Skeletal muscle cell (primary cell): ENCODE data around the gene ATP2B1.
A peak's percentile ranks its signal among the peaks of the same experiment; 100 is the strongest.

ENCODE experiments used
- DNase-seq: peaks from one replicate; pipeline ENCODE4 v3.0.0-alpha.2; 2010; ENCODE audit warnings: low read depth
- H3K4me3 ChIP-seq: 2 replicates; pipeline ENCODE4 v1.5.1; 2011; ENCODE audit warnings: low read depth, mild to moderate bottlenecking, control low read depth, low read length, moderate library complexity

ATP2B1 gene

DNA sequence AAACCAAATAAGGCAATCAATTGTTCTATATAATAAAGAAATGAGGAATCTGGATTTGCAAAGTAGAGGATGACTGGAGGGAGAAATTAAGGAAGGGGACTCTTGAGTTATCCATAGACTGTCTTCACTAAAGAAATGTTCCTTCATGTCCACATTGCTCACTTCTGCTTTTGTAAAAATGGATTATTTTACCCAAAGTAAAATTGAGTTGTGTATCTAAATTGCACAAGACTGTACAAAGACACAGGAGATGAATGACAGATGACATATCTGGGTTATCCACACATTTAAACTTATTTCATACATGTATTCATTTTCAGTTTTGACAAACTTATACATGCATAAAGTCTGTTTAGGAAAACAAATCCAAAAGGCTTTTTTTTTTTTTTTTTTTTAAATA lies 11.3 kb downstream of the ATP2B1 start:
- H3K4me3 ChIP-seq, result no peak overlapping the region
- no peak for DNase-seq

DNA sequence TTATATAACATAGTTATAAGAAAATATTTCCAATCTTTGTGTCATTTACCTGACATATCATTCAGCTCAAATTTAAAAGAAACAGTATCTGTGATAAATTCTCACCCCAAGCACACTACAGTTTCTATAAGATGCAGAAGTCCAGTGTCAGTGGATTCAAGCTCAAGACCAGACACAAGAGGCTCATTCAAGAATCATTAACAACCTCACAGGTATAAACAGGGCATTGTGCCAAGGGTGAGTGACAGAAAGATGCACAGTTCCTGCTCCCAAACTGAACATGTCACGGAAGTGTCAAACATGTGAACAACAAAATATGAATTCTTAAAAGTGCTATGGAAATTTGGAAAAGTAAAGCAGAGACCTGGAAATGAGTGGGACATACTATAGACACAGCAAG lies 12.8 kb downstream of the ATP2B1 start:
- no peak overlapping the region for H3K4me3 ChIP-seq
- DNase-seq, result no peak

DNA sequence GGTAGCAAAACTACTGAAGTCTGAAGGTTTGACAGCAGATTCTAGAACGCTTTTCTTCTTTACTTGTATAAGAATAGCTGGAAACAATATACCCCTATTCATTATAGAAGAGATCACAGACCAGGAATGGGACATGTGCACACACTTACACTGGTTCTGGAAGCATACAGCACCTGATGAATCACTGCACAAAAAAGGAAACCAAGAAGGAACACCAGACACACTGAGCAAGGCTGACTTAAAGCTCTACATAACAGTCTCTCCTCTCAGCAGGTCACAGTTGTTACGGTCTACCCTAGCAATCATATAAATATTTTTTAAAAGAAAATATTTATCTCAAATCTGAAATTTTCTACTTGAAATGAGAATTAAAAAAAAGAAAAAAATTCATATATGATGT lies 13.5 kb downstream of the ATP2B1 start:
- no peak overlapping the region for H3K4me3 ChIP-seq
- peak; percentile 41 for DNase-seq

DNA sequence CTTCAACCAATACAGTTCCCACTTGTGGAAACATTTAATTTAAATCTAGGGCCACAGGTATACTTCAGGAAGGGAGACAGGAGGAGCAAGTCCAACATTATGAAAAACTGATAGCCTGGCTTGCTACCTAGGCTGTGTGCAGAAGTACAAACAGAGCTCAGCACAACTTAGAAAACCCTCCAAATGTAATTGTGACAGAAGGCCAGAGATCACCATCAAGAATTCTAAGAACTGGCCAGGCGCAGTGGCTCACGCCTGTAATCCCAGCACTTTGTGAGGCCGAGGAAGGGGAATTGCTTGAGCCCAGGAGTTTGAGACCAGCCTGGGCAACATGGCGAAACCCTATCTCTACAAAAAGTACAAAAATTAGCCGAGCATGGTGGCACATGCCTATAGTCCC lies 14.1 kb downstream of the ATP2B1 start:
- no peak for DNase-seq
- H3K4me3 ChIP-seq, result no peak overlapping the region

DNA sequence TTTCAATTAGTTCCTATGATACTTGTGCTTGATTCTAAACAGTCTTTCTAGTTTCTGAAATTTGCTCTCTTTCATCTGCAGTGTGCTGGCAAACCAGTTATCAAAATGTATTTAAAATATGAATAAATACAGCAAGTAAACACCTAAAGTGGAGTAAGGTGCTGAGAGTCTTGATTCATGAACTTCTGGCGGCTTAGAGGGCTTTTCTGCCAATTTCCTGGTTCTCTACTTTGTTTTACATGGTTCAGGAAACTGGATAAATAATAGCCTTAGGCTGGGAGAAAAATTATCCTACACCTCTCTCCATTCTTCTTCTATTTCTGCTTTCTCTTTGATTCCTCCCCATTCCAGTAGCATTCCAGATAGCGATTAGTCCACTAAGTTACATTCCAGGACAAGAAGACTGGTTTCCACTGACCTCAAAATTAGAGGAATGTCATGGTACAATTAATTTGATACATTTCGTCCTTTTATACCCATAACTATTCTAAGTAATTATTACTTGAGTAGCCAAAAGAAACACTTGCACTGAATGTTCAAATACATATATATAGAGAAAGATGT lies 14.9 kb downstream of the ATP2B1 start:
- DNase-seq, result no peak
- no peak overlapping the region for H3K4me3 ChIP-seq

DNA sequence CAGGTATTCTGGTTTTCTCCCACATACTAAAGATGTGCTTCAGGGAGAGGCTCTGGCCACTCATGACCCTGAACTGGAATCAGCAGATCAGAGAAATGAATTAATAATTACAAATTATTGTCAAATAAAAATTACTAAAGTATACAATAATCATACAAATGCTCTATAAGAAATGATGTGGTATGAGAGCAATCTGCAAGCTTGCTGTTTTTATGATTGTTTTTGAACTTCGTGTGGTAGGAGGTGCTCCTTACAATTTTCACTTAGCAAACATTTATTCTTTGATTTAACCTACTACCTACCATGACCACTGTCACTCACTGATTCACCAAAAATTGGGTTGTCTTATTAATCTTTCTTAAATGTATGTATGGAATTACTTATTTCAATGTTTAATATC lies 16.2 kb downstream of the ATP2B1 start:
- H3K4me3 ChIP-seq, result no peak overlapping the region
- no peak for DNase-seq

DNA sequence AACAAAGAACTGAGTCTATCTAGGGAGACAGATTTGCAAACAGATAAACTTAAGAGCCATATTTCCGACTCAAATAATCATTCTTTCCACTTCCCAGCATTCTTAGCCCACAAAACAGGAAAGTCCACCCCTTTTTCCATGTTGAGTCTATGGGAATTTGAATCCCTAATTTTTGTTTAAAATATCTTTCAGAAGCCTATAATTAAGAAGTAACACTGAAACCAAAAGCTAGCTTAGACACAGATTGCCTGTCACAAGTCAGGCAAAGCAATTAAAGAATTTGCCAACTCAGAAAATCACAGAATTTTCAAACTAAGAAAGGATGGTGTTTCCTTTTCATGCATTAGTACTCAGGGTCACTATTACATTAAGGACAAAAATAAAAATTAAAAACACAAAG lies 17.0 kb downstream of the ATP2B1 start:
- no peak overlapping the region for H3K4me3 ChIP-seq
- no peak for DNase-seq

DNA sequence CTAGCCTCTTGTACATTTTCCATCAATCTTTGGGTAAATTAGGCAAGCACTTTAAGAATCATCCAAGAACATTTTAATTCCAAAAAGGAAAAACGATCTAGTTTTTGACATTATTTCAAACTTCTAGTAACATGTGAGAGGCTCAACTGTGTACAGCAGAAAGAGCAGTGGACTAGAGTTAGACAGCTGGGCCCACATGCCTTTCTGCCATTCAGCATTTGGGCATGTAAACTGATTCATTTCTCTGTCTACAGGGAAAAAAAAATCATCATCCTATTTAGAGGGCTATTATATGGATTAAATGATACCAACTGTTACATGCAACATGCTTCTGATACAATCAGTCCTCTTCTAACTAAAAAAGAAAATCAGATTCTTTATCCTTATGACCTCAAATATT lies 17.7 kb downstream of the ATP2B1 start:
- no peak overlapping the region for H3K4me3 ChIP-seq
- no peak for DNase-seq

DNA sequence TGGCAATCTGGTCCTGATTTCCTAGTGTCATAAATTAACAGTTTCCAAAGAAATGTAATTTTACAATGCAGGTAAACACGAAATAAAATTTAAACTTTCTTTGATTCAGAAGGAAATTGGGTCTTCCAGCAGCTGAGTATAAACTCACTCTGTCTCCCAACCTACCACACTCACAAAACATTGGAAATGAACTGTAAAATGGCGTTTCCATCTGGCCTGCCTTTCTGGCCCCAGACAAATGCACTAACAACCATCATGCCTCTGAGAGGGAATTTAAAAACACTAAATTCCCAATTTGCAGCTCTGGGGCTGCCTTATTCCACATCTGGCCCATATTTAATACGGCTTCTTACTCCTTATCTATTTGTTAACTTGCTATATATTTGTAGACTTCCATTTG lies 19.3 kb downstream of the ATP2B1 start:
- H3K4me3 ChIP-seq, result no peak overlapping the region
- DNase-seq, result no peak

DNA sequence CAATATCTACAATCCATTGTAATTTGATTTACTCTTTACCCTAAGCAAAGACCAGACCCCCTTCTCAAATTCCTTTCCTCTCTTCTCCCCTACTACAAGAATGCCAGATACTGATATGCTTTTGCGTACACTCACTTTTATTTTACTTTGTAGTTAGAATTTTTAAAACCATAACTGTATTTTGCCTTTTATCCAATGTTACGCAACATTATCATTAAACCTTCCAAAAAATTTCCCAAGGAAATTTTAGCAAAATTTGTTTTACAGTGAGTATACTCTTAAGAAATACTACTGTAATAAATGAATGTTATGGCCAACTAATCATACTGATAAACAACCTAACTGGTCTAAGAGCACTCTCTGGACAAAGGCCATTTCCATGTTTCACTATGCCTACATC lies 22.3 kb downstream of the ATP2B1 start:
- no peak for DNase-seq
- no peak overlapping the region for H3K4me3 ChIP-seq

DNA sequence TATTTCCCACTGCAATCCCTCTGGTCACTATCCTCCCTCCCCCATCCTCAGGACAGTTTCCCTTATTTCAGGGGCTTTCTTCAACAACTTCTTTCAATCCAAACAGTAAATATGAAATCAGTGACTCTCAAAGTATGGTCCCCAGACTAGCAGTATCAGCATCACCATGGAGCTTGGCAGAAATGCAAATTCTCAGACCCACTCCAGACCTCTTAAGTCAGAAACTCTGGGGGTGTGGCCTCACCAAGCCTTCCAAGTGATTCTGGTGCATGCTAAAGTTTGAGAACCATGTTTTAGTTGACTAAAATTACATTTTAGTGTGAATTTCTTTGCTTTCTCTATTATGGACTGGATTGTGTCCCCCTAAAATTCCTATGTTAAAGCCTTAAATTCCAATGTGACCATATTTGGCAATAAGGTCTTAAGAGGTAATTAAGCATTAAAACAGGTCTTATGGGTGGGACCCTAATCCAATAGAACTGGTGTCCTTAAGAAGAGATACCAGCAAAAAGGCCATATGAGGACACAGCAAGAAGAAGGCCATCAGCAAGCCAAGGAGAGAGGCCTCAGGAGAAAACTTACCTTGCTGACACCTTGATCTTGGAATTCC lies 23.2 kb downstream of the ATP2B1 start:
- no peak for DNase-seq

DNA sequence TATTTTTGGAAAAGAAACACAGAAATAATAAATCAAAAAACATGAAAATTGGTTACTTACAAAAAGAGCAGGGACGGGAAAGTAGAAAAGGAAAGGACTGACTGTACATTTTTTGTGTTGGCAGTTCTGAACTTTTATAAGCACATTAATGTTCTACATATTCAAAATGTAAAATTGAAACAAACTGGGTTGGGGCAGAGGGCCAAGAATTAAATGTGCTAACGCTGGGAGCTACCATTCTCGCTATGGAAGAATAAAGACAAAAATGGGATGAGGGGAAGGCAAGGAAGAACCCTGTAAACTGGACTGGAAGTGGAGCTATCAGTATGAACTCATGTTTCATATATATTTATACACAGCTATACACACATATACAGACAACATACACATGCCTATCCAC lies 24.5 kb downstream of the ATP2B1 start:
- no peak overlapping the region for H3K4me3 ChIP-seq

More for the DNA sequence above, 23.2 kb downstream of the ATP2B1 start:
- no peak overlapping the region for H3K4me3 ChIP-seq

DNA sequence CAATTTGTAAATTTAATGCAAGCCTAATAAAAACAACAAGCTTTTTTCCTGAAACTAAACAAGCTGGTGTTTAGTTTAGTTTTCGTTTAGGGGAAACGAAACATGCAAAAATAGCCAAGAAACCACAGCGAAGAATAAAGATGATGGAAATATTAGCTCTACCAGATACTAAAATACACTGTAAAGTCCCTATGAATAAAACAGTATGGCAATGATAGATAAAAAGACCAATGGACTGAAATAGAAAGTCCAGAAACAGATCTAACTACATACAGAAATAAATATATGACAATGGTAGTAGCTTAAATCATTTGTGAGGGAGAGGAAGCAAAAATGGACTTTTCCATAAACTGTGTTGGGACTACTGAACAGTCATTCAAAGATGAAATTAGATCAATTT lies 26.4 kb downstream of the ATP2B1 start:
- DNase-seq, result no peak
- H3K4me3 ChIP-seq, result no peak overlapping the region

More for the DNA sequence above, 24.5 kb downstream of the ATP2B1 start:
- no peak for DNase-seq

DNA sequence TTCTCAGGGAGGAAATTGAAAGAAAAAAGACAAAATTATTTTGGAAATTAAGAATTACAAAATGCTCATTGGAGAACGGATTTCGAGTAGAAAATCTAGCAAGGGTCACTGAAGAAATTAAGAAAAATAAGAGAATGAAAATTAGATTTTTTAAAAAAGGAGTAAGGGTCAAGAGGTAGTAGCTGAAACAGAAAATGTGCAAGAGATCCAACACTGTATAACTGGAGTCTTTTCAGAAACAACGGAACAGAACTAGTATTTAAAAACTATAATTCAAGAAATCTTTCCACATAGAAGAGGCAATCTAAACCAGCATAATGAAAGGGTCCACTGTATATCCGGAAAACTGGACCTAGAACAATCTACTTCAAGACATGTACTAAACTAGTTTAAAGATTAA lies 28.2 kb downstream of the ATP2B1 start:
- no peak overlapping the region for H3K4me3 ChIP-seq
- DNase-seq, result no peak

DNA sequence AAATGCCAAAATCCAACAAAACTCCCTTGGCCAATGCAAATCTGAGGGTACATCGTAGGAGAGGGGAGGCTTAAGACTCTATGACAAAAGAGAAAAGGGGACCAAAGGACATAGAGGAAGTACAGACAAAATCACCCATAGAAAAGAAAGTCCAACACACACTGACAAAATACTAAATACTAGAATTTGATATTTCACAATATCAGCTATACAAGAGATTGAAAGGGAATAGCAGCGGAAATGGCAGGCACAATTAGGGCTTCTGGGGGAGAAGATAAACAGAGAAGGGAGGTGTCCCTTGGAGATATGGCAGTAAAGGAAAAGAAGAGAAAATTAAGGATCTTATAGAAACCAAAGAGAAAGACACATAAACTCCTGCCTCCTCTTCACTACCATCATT lies 29.0 kb downstream of the ATP2B1 start:
- no peak for DNase-seq
- H3K4me3 ChIP-seq, result no peak overlapping the region

DNA sequence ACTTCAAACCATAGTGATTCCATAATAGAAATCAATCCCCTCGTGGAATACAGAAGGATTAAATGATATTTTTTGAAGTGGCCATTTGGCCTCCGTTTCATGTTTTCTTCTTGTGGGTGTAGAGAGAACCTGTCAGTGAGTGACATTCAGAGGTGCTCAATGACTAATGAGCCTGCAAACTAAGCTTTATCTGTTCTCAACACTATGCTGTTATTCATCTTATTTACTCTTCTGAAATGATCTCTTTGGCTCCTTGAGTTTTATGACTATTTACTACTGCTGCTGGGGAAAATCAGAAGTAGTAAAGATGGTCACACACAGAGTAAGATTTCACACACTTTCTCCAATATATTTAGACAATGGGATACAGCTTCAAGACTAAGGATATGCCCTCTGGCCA lies 30.4 kb downstream of the ATP2B1 start:
- no peak overlapping the region for H3K4me3 ChIP-seq

DNA sequence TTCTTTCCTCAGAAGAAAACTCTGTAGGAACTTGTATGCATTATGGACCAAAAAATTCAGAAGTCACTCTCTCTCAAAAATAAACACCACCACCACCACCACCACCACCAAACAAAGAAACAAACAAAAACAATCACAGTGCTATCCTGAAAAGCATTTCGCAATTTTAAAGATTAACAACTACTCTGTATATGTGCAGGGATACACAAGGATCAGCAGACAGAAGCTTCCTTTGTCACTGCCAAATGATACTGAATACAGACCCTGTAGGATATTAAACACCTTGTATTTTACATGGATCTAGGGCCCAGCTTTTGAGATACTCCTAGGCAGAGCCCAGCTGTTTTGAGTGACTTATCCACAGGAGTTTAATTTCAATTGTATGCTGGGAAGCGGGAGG lies 31.7 kb downstream of the ATP2B1 start:
- no peak overlapping the region for H3K4me3 ChIP-seq
- DNase-seq, result no peak

More for the DNA sequence above, 30.4 kb downstream of the ATP2B1 start:
- DNase-seq, result no peak

DNA sequence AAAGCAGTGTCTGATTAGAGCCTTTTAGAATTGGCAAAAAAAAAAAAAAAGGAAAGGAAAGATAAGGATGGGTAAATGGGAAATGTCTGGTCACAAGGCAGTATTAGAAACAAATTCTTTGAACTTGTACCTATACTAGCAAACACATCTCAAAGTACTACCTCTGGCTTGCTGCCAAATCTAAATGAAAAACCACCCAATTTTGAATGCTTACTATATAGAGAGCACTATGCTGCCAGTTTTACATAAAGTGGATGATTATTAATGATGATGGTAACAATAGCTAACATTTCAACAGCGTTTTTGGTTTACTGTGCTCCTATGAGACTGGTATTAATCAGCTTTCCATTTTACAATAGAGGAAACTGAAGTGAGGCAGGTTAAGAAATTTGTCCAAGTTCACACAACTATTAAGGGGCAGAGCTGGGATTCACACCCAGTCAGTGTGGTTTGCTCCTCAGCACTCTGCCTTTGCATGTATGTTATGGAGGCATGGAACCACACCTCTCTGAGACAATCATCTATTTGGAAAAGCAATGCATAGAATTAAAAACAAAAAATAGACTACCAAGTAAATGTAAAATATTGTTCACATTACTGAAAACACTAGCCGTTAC lies 34.2 kb downstream of the ATP2B1 start:
- DNase-seq, result no peak
- no peak overlapping the region for H3K4me3 ChIP-seq

DNA sequence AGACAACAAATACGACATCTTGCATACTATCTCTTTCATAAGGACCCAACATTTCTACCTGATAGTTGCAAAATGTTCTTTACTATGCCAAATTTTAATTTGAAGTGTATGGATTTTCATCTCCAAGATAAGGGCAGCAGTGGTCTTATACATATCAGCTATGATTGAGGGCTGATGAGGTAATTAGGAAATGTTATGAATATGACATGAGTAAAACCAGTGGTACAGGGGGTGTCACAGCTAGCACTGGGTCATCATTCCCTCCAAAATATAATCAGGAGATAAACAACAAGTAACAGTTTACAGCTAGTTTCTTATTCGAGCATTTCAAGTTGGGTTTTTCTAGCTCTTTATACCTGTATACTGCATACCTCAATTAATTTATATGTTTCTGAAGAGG lies 35.0 kb downstream of the ATP2B1 start:
- H3K4me3 ChIP-seq, result no peak overlapping the region

DNA sequence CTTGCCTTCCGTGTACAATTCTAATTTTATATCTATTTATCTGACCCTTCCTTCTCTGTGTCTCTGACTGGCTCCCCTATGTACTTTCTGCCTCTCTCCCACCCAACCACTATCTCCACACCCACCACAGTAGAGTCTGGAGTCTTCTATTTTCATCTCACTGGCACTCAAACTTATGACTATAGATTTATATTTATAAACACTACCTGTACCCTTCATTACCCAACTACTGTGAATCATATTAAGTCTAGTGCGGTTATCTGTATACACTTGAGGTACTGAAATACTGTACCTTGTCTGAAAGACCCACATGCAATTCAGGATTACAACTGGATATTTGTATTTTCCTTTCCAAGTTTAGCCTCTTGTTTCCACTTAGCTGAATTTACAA lies 36.1 kb downstream of the ATP2B1 start:
- no peak for DNase-seq
- no peak overlapping the region for H3K4me3 ChIP-seq

More for the DNA sequence above, 35.0 kb downstream of the ATP2B1 start:
- no peak for DNase-seq

DNA sequence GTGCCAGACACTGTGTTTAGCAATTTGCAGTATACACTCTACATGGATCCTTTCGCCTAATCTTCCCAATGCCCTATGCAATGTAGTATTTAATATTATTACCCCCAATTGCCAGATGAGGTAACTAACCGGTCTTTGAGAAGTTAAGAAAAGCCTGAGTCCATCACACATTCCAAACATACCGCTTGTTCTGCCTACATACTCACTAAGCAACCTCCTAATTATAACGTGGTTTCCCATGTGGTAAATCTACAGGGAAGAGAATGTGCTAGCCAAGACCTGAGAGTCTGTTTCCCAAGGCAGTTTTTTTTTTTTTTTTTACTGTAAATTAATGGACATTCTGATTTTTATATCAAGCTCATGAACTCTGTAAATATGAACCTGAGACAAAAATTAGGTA lies 37.2 kb downstream of the ATP2B1 start:
- DNase-seq, result peak; percentile 63
- H3K4me3 ChIP-seq, result no peak overlapping the region
